Tibial nerve (tissue), 4 donors: ENCODE measurements around the gene MDP1. TPM values are rescaled to one million over a fixed set of nuclear protein-coding genes. Genes with fewer than 3 reads are reported as not detected.
"Not testable (repeated sequence)": the region's sequence is repeated elsewhere in the genome, so short reads cannot be mapped to it uniquely, and the experiment has no call there.

Experiments used
- DNase-seq, 2 donors: peaks; one replicate each; pipeline ENCODE4 v3.0.0-alpha.2; 2019; ENCODE audit warnings: low spot score in 2 of 2
- H3K27ac ChIP-seq, 4 donors: fragments of 200-600 bp; sonication (generic) in 3 of 4; one replicate each; pipeline ENCODE4 v1.5.1; 2017 to 2019; ENCODE audit warnings: mild to moderate bottlenecking in 1 of 4
- H3K27me3 ChIP-seq, 2 donors: fragments of 200-600 bp; sonication (generic) in 1 of 2; one replicate each; pipeline versions ENCODE4 v1.5.1 to v1.6.0; 2017 to 2019
- H3K36me3 ChIP-seq, 3 donors: fragments of 200-600 bp; sonication (generic); one replicate each; pipeline ENCODE4 v1.5.1; 2018 to 2019
- H3K4me1 ChIP-seq, 4 donors: fragments of 200-600 bp; sonication (generic) in 3 of 4; one replicate each; pipeline ENCODE4 v1.5.1; 2017 to 2019
- H3K4me3 ChIP-seq, 4 donors: fragments of 200-600 bp; sonication (generic) in 3 of 4; one replicate each; pipeline ENCODE4 v1.5.1; 2017 to 2019; ENCODE audit warnings: mild to moderate bottlenecking in 1 of 4, moderate library complexity in 1 of 4
- H3K9me3 ChIP-seq, 4 donors: fragments of 200-600 bp; sonication (generic) in 3 of 4; one replicate each; pipeline ENCODE4 v1.5.1; 2017 to 2019
- CTCF ChIP-seq, 5 experiments: fragments of 200-600 bp in 3 of 5; fragments of 450-650 bp in 2 of 5; sonication (generic) in 3 of 5; IDR thresholded peaks; one replicate each; pipeline ENCODE4 v1.5.1; 2016 to 2019; ENCODE audit warnings: antibody characterized with exemption in 5 of 5, mild to moderate bottlenecking in 3 of 5, moderate library complexity in 2 of 5
- EP300 ChIP-seq, 2 donors: sonication (generic); formaldehyde crosslinking; IDR thresholded peaks; one replicate each; pipeline ENCODE4 v1.6.1; 2017; ENCODE audit warnings: antibody characterized with exemption in 2 of 2, mild to moderate bottlenecking in 1 of 2
- POLR2A ChIP-seq, 2 donors: fragments of 450-650 bp; IDR thresholded peaks; one replicate each; pipeline ENCODE4 v1.6.1; 2017; ENCODE audit warnings: antibody characterized with exemption in 2 of 2, mild to moderate bottlenecking in 2 of 2, moderate library complexity in 2 of 2
- WGBS, 2 donors: methylation state at CpG; one replicate each; pipeline ENCODE4 v1.1.5; 2018; 5-methylcytosine and 5-hydroxymethylcytosine counted together
- total RNA-seq, 4 donors: library from RNA; depleted of rRNA; stranded (reverse); fragments of >200 nt; gene quantifications; one replicate each; pipeline ENCODE4 v1.1.0, GENCODE V29; 2016

MDP1 gene
- total RNA-seq, 4 donors from 2014 or later, result 16.5 to 48.3 (median 28.9) TPM

- Histone ChIP-seq H3K4me1 (peaks cover 0 to 40% (median 23%) of the 10 kb centered on the region in 4 donors), H3K27me3 (no peaks in the 10 kb centered on the region), H3K36me3 (peaks cover 0 to 28% (median 0%) of the 10 kb centered on the region in 3 donors), H3K4me3 (peak overlapping the region; percentile 51 to 98 (median 88)), H3K27ac (peak overlapping the region in 3 of 4 donors; percentile 80 to 94 (median 93)), H3K9me3 (no peaks in the 10 kb centered on the region)
- 12 to 13% methylated on average over 17 to 23 of the region's 23 CpGs for WGBS, 2 donors
- no peak for DNase-seq
- TF ChIP-seq EP300 (IDR thresholded peaks at IDR 0.05) (no peak), POLR2A (IDR thresholded peaks at IDR 0.05) (no peak), CTCF (IDR thresholded peaks at IDR 0.05) (no peak)
Observed at GRCh38 chr14:24231263-24232120, 15.6 kb upstream of the MDP1 start.

- no peak for DNase-seq
- peaks cover 0 to 15% (median 0%) of the 10 kb centered on the region in 3 donors for H3K36me3 ChIP-seq
- H3K9me3 ChIP-seq, result no peaks in the 10 kb centered on the region
- no peak overlapping the region for H3K27ac ChIP-seq
- no peak for TF ChIP-seq POLR2A (IDR thresholded peaks at IDR 0.05)
- no peak for TF ChIP-seq EP300 (IDR thresholded peaks at IDR 0.05)
- no peak for TF ChIP-seq CTCF (IDR thresholded peaks at IDR 0.05)
- H3K4me1 ChIP-seq, result peaks cover 0 to 26% (median 20%) of the 10 kb centered on the region in 4 donors
- H3K27me3 ChIP-seq, result no peaks in the 10 kb centered on the region
- 30 to 53% methylated on average over 1 of the region's 1 CpG for WGBS, 2 donors
- no peak overlapping the region for H3K4me3 ChIP-seq
Observed at GRCh38 chr14:24228902-24229301, 13.0 kb upstream of the MDP1 start.

GRCh38 chr14:24226473-24226872, 10.6 kb upstream of the MDP1 start:
- Histone ChIP-seq H3K4me1 (peaks cover 0 to 13% (median 8%) of the 10 kb centered on the region in 4 donors), H3K9me3 (no peaks in the 10 kb centered on the region), H3K27ac (no peak overlapping the region), H3K27me3 (no peaks in the 10 kb centered on the region), H3K4me3 (no peak overlapping the region), H3K36me3 (peaks cover 0 to 15% (median 0%) of the 10 kb centered on the region in 3 donors)
- TF ChIP-seq POLR2A (IDR thresholded peaks at IDR 0.05), result no peak
- no peak for TF ChIP-seq EP300 (IDR thresholded peaks at IDR 0.05)
- TF ChIP-seq CTCF (IDR thresholded peaks at IDR 0.05), result no peak
- WGBS, 2 donors, result 51 to 57% methylated on average over 1 of the region's 1 CpG
- DNase-seq, result no peak

- peaks cover 0 to 3% (median 0%) of the 10 kb centered on the region in 4 donors for H3K4me1 ChIP-seq
- no peak for DNase-seq
- no peak overlapping the region for H3K4me3 ChIP-seq
- H3K27me3 ChIP-seq, result no peaks in the 10 kb centered on the region
- 73 to 85% methylated on average over 7 of the region's 7 CpGs for WGBS, 2 donors
- H3K9me3 ChIP-seq, result no peaks in the 10 kb centered on the region
- TF ChIP-seq CTCF (IDR thresholded peaks at IDR 0.05) (no peak), POLR2A (IDR thresholded peaks at IDR 0.05) (no peak), EP300 (IDR thresholded peaks at IDR 0.05) (no peak)
- peaks cover 0 to 15% (median 0%) of the 10 kb centered on the region in 3 donors for H3K36me3 ChIP-seq
- H3K27ac ChIP-seq, result peak overlapping the region in 1 of 4 donors; percentile 13
Observed at GRCh38 chr14:24224618-24225071, 8.8 kb upstream of the MDP1 start.

GRCh38 chr14:24222987-24223386, 7.1 kb upstream of the MDP1 start:
- H3K27ac ChIP-seq, H3K4me1 ChIP-seq, DNase-seq, H3K4me3 ChIP-seq, H3K9me3 ChIP-seq, H3K27me3 ChIP-seq: not testable (repeated sequence)
- H3K36me3 ChIP-seq, result peaks cover 0 to 12% (median 0%) of the 10 kb centered on the region in 3 donors
- WGBS, 2 donors, result 93 to 96% methylated on average over 4 of the region's 4 CpGs
